Neural progenitor cell (in vitro differentiated cells): ENCODE results near the gene PLXNA4. TPM values are rescaled to one million over a fixed set of nuclear protein-coding genes. Genes with fewer than 3 reads are reported as not detected.

ENCODE experiments used
- DNase-seq: peaks from one replicate; pipeline ENCODE4 v3.0.0-alpha.2; 2016; ENCODE audit warnings: low spot score
- H2AFZ ChIP-seq: fragments of 200-600 bp; sonication (generic); replicated peaks from 2 replicates; pipeline ENCODE4 v1.6.1; 2016; ENCODE audit warnings: antibody characterized with exemption
- H3F3A ChIP-seq: fragments of 200-600 bp; sonication (generic); 2 replicates; pipeline ENCODE4 v1.6.1; 2016; ENCODE audit warnings: antibody characterized with exemption, low read depth
- H3K27ac ChIP-seq: fragments of 200-600 bp; sonication (generic); 2 replicates; pipeline ENCODE4 v1.5.1; 2016; ENCODE audit warnings: mild to moderate bottlenecking
- H3K27me3 ChIP-seq: fragments of 200-600 bp; sonication (generic); 2 replicates; pipeline ENCODE4 v1.6.1; 2016; ENCODE audit warnings: mild to moderate bottlenecking, moderate library complexity
- H3K36me3 ChIP-seq: fragments of 200-600 bp; sonication (generic); 2 replicates; pipeline ENCODE4 v1.5.1; 2016
- H3K4me1 ChIP-seq: fragments of 200-600 bp; sonication (generic); 2 replicates; pipeline ENCODE4 v1.6.1; 2016; ENCODE audit warnings: mixed run types
- H3K4me2 ChIP-seq: fragments of 200-600 bp; sonication (generic); 2 replicates; pipeline ENCODE4 v1.6.1; 2016
- H3K4me3 ChIP-seq: fragments of 200-600 bp; sonication (generic); 2 replicates; pipeline ENCODE4 v1.5.1; 2016
- H3K79me2 ChIP-seq: fragments of 200-600 bp; sonication (generic); 2 replicates; pipeline ENCODE4 v1.6.1; 2016; ENCODE audit warnings: low read depth
- H3K9ac ChIP-seq: fragments of 200-600 bp; sonication (generic); 2 replicates; pipeline ENCODE4 v1.6.1; 2016
- H3K9me3 ChIP-seq: fragments of 200-600 bp; sonication (generic); 2 replicates; pipeline ENCODE4 v1.5.1; 2016; ENCODE audit warnings: low read depth
- H4K20me1 ChIP-seq: fragments of 200-600 bp; sonication (generic); 2 replicates; pipeline ENCODE4 v1.6.1; 2016; ENCODE audit warnings: low read depth
- H3K27ac Mint-ChIP-seq: 3 replicates; pipeline ENCODE4 v1.8.0; 2021; ENCODE audit warnings: mixed read lengths
- H3K27me3 Mint-ChIP-seq: 2 replicates; pipeline ENCODE4 v1.8.0; 2022; ENCODE audit warnings: low read depth, mild to moderate bottlenecking, inconsistent platforms, moderate library complexity, mixed read lengths; ENCODE audit not compliant: insufficient read depth
- H3K36me3 Mint-ChIP-seq: 3 replicates; pipeline ENCODE4 v1.8.0; 2021; ENCODE audit warnings: mixed read lengths
- H3K4me1 Mint-ChIP-seq: 3 replicates; pipeline ENCODE4 v1.8.0; 2021; ENCODE audit warnings: mixed read lengths
- H3K4me3 Mint-ChIP-seq: 3 replicates; pipeline ENCODE4 v1.8.0; 2021; ENCODE audit warnings: mild to moderate bottlenecking, moderate library complexity, mixed read lengths
- H3K9me3 Mint-ChIP-seq: 3 replicates; pipeline ENCODE4 v1.8.0; 2020; ENCODE audit warnings: mixed read lengths
- CTCF ChIP-seq: fragments of 200-600 bp; sonication (generic); IDR thresholded peaks from 2 replicates; pipeline ENCODE4 v1.5.1; 2017; ENCODE audit warnings: antibody characterized with exemption, mild to moderate bottlenecking
- EZH2 ChIP-seq: fragments of 200-600 bp; sonication (generic); IDR thresholded peaks from 2 replicates; pipeline ENCODE4 v1.6.1; 2017; ENCODE audit warnings: antibody characterized with exemption, mild to moderate bottlenecking, moderate library complexity
- EZH2phosphoT487 ChIP-seq: fragments of 200-600 bp; sonication (generic); IDR thresholded peaks from 2 replicates; pipeline ENCODE4 v1.6.1; 2017; ENCODE audit warnings: antibody characterized with exemption
- total RNA-seq: library from RNA; depleted of rRNA; stranded (reverse); fragments of >200 nt; gene quantifications from 2 replicates; pipeline ENCODE4 v1.2.3, GENCODE V29; 2015; ENCODE audit warnings: low replicate concordance

The PLXNA4 gene
- total RNA-seq, 1 donor from 2014 or later = 0.49 TPM

GRCh38 chr7:132158841-132159240 is 417.4 kb downstream of the PLXNA4 start:
- DNase-seq = no peak
- no peak overlapping the region for H3K4me3 ChIP-seq
- H3K9me3 Mint-ChIP-seq = no peaks in the 10 kb centered on the region
- H3F3A ChIP-seq = no peaks in the 10 kb centered on the region
- no peaks in the 10 kb centered on the region for H4K20me1 ChIP-seq
- no peak overlapping the region for H3K27ac ChIP-seq
- H3K36me3 Mint-ChIP-seq = no peaks in the 10 kb centered on the region
- H3K4me2 ChIP-seq = no peak overlapping the region
- peaks cover 6% of the 10 kb centered on the region for H3K4me1 ChIP-seq
- H3K9ac ChIP-seq = no peak overlapping the region
- H3K27ac Mint-ChIP-seq = no peak overlapping the region
- TF ChIP-seq CTCF (no peak), EZH2phosphoT487 (no peak), EZH2 (no peak)
- H3K9me3 ChIP-seq = no peaks in the 10 kb centered on the region
- no peaks in the 10 kb centered on the region for H3K79me2 ChIP-seq
- H3K27me3 ChIP-seq = no peaks in the 10 kb centered on the region
- no peak overlapping the region for H3K4me3 Mint-ChIP-seq
- H2AFZ ChIP-seq = no peak overlapping the region
- no peaks in the 10 kb centered on the region for H3K36me3 ChIP-seq
- peaks cover 44% of the 10 kb centered on the region for H3K4me1 Mint-ChIP-seq
- H3K27me3 Mint-ChIP-seq = peaks cover 20% of the 10 kb centered on the region

GRCh38 chr7:132158166-132158565 is 418.1 kb downstream of the PLXNA4 start:
- Histone ChIP-seq H3K9ac (no peak overlapping the region), H3K79me2 (no peaks in the 10 kb centered on the region), H3K27me3 (no peaks in the 10 kb centered on the region), H3K4me2 (no peak overlapping the region), H3K4me3 (no peak overlapping the region), H3K4me1 (peaks cover 6% of the 10 kb centered on the region), H3K36me3 (no peaks in the 10 kb centered on the region), H3K9me3 (no peaks in the 10 kb centered on the region), H4K20me1 (no peaks in the 10 kb centered on the region), H3F3A (no peaks in the 10 kb centered on the region), H3K27ac (no peak overlapping the region), H2AFZ (no peak overlapping the region)
- H3K36me3 Mint-ChIP-seq = no peaks in the 10 kb centered on the region
- TF ChIP-seq EZH2phosphoT487 (no peak), EZH2 (no peak), CTCF (no peak)
- H3K27me3 Mint-ChIP-seq = peaks cover 18% of the 10 kb centered on the region
- DNase-seq = no peak
- no peak overlapping the region for H3K27ac Mint-ChIP-seq
- H3K4me3 Mint-ChIP-seq = no peak overlapping the region
- H3K9me3 Mint-ChIP-seq = no peaks in the 10 kb centered on the region
- peaks cover 43% of the 10 kb centered on the region for H3K4me1 Mint-ChIP-seq

DNA sequence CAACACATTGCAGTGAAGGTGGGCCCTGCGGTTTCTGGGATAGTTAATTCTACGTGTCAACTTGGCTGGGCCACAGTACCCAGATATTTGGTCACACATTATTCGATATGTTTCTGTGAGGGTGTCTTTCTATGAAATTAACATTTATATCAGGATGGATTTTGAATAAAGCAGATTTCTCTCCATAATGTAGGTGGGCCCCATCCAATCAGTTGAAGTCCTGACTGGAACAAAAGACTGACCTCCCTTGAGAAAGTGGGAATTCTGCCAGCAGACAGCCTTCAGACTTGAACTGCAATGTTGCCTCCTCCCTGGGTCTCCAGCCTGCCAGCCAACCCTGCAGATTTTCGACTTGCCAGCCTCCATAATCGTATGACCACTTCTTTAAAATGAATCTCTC is 420.6 kb downstream of the PLXNA4 start:
- no peaks in the 10 kb centered on the region for H3K27me3 ChIP-seq
- H3K4me1 Mint-ChIP-seq = peaks cover 23% of the 10 kb centered on the region
- H3K4me1 ChIP-seq = no peaks in the 10 kb centered on the region
- TF ChIP-seq CTCF (no peak), EZH2phosphoT487 (no peak), EZH2 (no peak)
- no peak overlapping the region for H3K4me2 ChIP-seq
- no peak overlapping the region for H3K27ac ChIP-seq
- no peak overlapping the region for H3K4me3 ChIP-seq
- no peaks in the 10 kb centered on the region for H3K36me3 Mint-ChIP-seq
- no peak overlapping the region for H2AFZ ChIP-seq
- no peaks in the 10 kb centered on the region for H3K36me3 ChIP-seq
- no peaks in the 10 kb centered on the region for H4K20me1 ChIP-seq
- H3K27me3 Mint-ChIP-seq = peaks cover 18% of the 10 kb centered on the region
- DNase-seq = no peak
- no peak overlapping the region for H3K4me3 Mint-ChIP-seq
- no peak overlapping the region for H3K27ac Mint-ChIP-seq
- H3K79me2 ChIP-seq = no peaks in the 10 kb centered on the region
- no peaks in the 10 kb centered on the region for H3F3A ChIP-seq
- no peaks in the 10 kb centered on the region for H3K9me3 ChIP-seq
- no peaks in the 10 kb centered on the region for H3K9me3 Mint-ChIP-seq
- H3K9ac ChIP-seq = no peak overlapping the region
